Activated T-helper 17 cell treated with anti-CD3 and anti-CD28 coated beads, Interleukin-2, amount 50 U/mL, for 72 hours (primary cell): ENCODE data around the gene SRP19. TPM values are rescaled to one million over a fixed set of nuclear protein-coding genes. Genes with fewer than 3 reads are reported as not detected.
"Not testable (repeated sequence)": the region's sequence is repeated elsewhere in the genome, so short reads cannot be mapped to it uniquely, and the experiment has no call there.

Source experiments
- ATAC-seq: fragments of 150-1000 bp; cut with Tn5 transposase; replicated peaks from 2 replicates; pipeline ENCODE4 v1.10.0; 2021; ENCODE audit warnings: mild to moderate bottlenecking, moderate library complexity
- H3K27ac Mint-ChIP-seq: one replicate; pipeline ENCODE4 v1.8.0; 2022; ENCODE audit warnings: mixed read lengths
- H3K27me3 Mint-ChIP-seq: one replicate; pipeline ENCODE4 v1.8.0; 2022; ENCODE audit warnings: mixed read lengths
- H3K36me3 Mint-ChIP-seq: one replicate; pipeline ENCODE4 v1.8.0; 2022; ENCODE audit warnings: low read depth, mild to moderate bottlenecking, mixed read lengths
- H3K4me1 Mint-ChIP-seq: one replicate; pipeline ENCODE4 v1.8.0; 2022; ENCODE audit warnings: mixed read lengths
- H3K4me3 Mint-ChIP-seq: one replicate; pipeline ENCODE4 v1.8.0; 2022; ENCODE audit warnings: mild to moderate bottlenecking, mixed read lengths
- H3K9me3 Mint-ChIP-seq: one replicate; pipeline ENCODE4 v1.8.0; 2022; ENCODE audit warnings: mixed read lengths
- total RNA-seq, 2 donors: library from RNA; stranded (reverse); gene quantifications; one replicate each; pipeline ENCODE4 v1.2.3, GENCODE V29; 2022

SRP19 gene
- total RNA-seq, 2 donors from 2014 or later = 25.4 to 60.3 TPM

- Mint-ChIP-seq H3K27me3 (no peaks in the 10 kb centered on the region), H3K4me3 (peak overlapping the region; percentile 50), H3K36me3 (peaks cover 16% of the 10 kb centered on the region), H3K27ac (peak overlapping the region; percentile 71), H3K9me3 (no peaks in the 10 kb centered on the region), H3K4me1 (peaks cover 20% of the 10 kb centered on the region)
- ATAC-seq = peak; percentile 51
These were observed 25.9 kb downstream of the SRP19 start for GRCh38 chr5:112886975-112887374.

- peaks cover 22% of the 10 kb centered on the region for H3K4me1 Mint-ChIP-seq
- not testable (repeated sequence) for H3K9me3 Mint-ChIP-seq, H3K27me3 Mint-ChIP-seq, ATAC-seq, H3K4me3 Mint-ChIP-seq
- H3K27ac Mint-ChIP-seq = peak overlapping the region; percentile 9
- peaks cover 59% of the 10 kb centered on the region for H3K36me3 Mint-ChIP-seq
These were observed 31.0 kb downstream of the SRP19 start for GRCh38 chr5:112892066-112892465.

GRCh38 chr5:112892776-112893175 is 31.7 kb downstream of the SRP19 start:
- peaks cover 21% of the 10 kb centered on the region for H3K4me1 Mint-ChIP-seq
- H3K27me3 Mint-ChIP-seq = no peaks in the 10 kb centered on the region
- H3K27ac Mint-ChIP-seq = no peak overlapping the region
- H3K9me3 Mint-ChIP-seq = no peaks in the 10 kb centered on the region
- no peak for ATAC-seq
- peaks cover 66% of the 10 kb centered on the region for H3K36me3 Mint-ChIP-seq
- no peak overlapping the region for H3K4me3 Mint-ChIP-seq

GRCh38 chr5:112895682-112896081 is 34.6 kb downstream of the SRP19 start:
- H3K4me3 Mint-ChIP-seq = no peak overlapping the region
- H3K36me3 Mint-ChIP-seq = peaks cover 85% of the 10 kb centered on the region
- no peaks in the 10 kb centered on the region for H3K27me3 Mint-ChIP-seq
- H3K9me3 Mint-ChIP-seq = no peaks in the 10 kb centered on the region
- peaks cover 17% of the 10 kb centered on the region for H3K4me1 Mint-ChIP-seq
- H3K27ac Mint-ChIP-seq = peak overlapping the region; percentile 70
- no peak for ATAC-seq

- no peak for ATAC-seq
- no peak overlapping the region for H3K27ac Mint-ChIP-seq
- no peaks in the 10 kb centered on the region for H3K9me3 Mint-ChIP-seq
- H3K4me1 Mint-ChIP-seq = peaks cover 11% of the 10 kb centered on the region
- peaks cover 80% of the 10 kb centered on the region for H3K36me3 Mint-ChIP-seq
- H3K4me3 Mint-ChIP-seq = no peak overlapping the region
- H3K27me3 Mint-ChIP-seq = no peaks in the 10 kb centered on the region
These were observed 41.5 kb downstream of the SRP19 start for GRCh38 chr5:112902561-112902960.

GRCh38 chr5:112904996-112905395 is 43.9 kb downstream of the SRP19 start:
- H3K27me3 Mint-ChIP-seq, H3K4me3 Mint-ChIP-seq, H3K27ac Mint-ChIP-seq, H3K9me3 Mint-ChIP-seq, ATAC-seq: not testable (repeated sequence)
- Mint-ChIP-seq H3K4me1 (peaks cover 11% of the 10 kb centered on the region), H3K36me3 (peaks cover 80% of the 10 kb centered on the region)

- no peak overlapping the region for H3K4me3 Mint-ChIP-seq
- H3K36me3 Mint-ChIP-seq = peaks cover 80% of the 10 kb centered on the region
- peaks cover 20% of the 10 kb centered on the region for H3K4me1 Mint-ChIP-seq
- H3K27ac Mint-ChIP-seq = peak overlapping the region; percentile 23
- H3K9me3 Mint-ChIP-seq = no peaks in the 10 kb centered on the region
- H3K27me3 Mint-ChIP-seq = no peaks in the 10 kb centered on the region
- no peak for ATAC-seq
These were observed 45.5 kb downstream of the SRP19 start for GRCh38 chr5:112906637-112907036.

GRCh38 chr5:112907166-112907631 is 46.1 kb downstream of the SRP19 start:
- no peak for ATAC-seq
- Mint-ChIP-seq H3K4me1 (peaks cover 20% of the 10 kb centered on the region), H3K9me3 (no peaks in the 10 kb centered on the region), H3K27ac (peak overlapping the region; percentile 23), H3K36me3 (peaks cover 80% of the 10 kb centered on the region), H3K27me3 (no peaks in the 10 kb centered on the region), H3K4me3 (no peak overlapping the region)

GRCh38 chr5:112908854-112909253 is 47.8 kb downstream of the SRP19 start:
- no peaks in the 10 kb centered on the region for H3K27me3 Mint-ChIP-seq
- H3K4me3 Mint-ChIP-seq = no peak overlapping the region
- no peak overlapping the region for H3K27ac Mint-ChIP-seq
- no peak for ATAC-seq
- no peaks in the 10 kb centered on the region for H3K9me3 Mint-ChIP-seq
- H3K4me1 Mint-ChIP-seq = peaks cover 21% of the 10 kb centered on the region
- H3K36me3 Mint-ChIP-seq = peaks cover 73% of the 10 kb centered on the region

- H3K27me3 Mint-ChIP-seq = no peaks in the 10 kb centered on the region
- peaks cover 82% of the 10 kb centered on the region for H3K36me3 Mint-ChIP-seq
- no peak overlapping the region for H3K4me3 Mint-ChIP-seq
- no peak overlapping the region for H3K27ac Mint-ChIP-seq
- ATAC-seq = no peak
- H3K4me1 Mint-ChIP-seq = peaks cover 28% of the 10 kb centered on the region
- H3K9me3 Mint-ChIP-seq = no peaks in the 10 kb centered on the region
These were observed 49.4 kb downstream of the SRP19 start for GRCh38 chr5:112910529-112910928.

GRCh38 chr5:112914584-112914983 is 53.5 kb downstream of the SRP19 start:
- Mint-ChIP-seq H3K9me3 (no peaks in the 10 kb centered on the region), H3K27me3 (no peaks in the 10 kb centered on the region), H3K4me3 (no peak overlapping the region), H3K27ac (peak overlapping the region; percentile 32), H3K36me3 (peaks cover 91% of the 10 kb centered on the region), H3K4me1 (peaks cover 54% of the 10 kb centered on the region)
- ATAC-seq = peak; percentile 61

GRCh38 chr5:112915831-112916230 is 54.7 kb downstream of the SRP19 start:
- H3K27me3 Mint-ChIP-seq = no peaks in the 10 kb centered on the region
- peaks cover 89% of the 10 kb centered on the region for H3K36me3 Mint-ChIP-seq
- H3K9me3 Mint-ChIP-seq = no peaks in the 10 kb centered on the region
- ATAC-seq = peak; percentile 39
- H3K4me1 Mint-ChIP-seq = peaks cover 56% of the 10 kb centered on the region
- H3K4me3 Mint-ChIP-seq = peak overlapping the region; percentile 27
- H3K27ac Mint-ChIP-seq = peak overlapping the region; percentile 3

- H3K27me3 Mint-ChIP-seq = no peaks in the 10 kb centered on the region
These were observed 56.4 kb downstream of the SRP19 start for GRCh38 chr5:112917453-112917995.

GRCh38 chr5:112918136-112918535 is 57.0 kb downstream of the SRP19 start:
- Mint-ChIP-seq H3K9me3 (no peaks in the 10 kb centered on the region), H3K4me3 (peak overlapping the region; percentile 27), H3K36me3 (peaks cover 75% of the 10 kb centered on the region), H3K27ac (peak overlapping the region; percentile 25), H3K4me1 (peaks cover 54% of the 10 kb centered on the region), H3K27me3 (no peaks in the 10 kb centered on the region)
- no peak for ATAC-seq

More at GRCh38 chr5:112917453-112917995, 56.4 kb downstream of the SRP19 start:
- peak overlapping the region; percentile 25 for H3K27ac Mint-ChIP-seq
- peaks cover 51% of the 10 kb centered on the region for H3K4me1 Mint-ChIP-seq
- H3K36me3 Mint-ChIP-seq = peaks cover 79% of the 10 kb centered on the region
- ATAC-seq = no peak
- H3K4me3 Mint-ChIP-seq = peak overlapping the region; percentile 27
- no peaks in the 10 kb centered on the region for H3K9me3 Mint-ChIP-seq

GRCh38 chr5:112918679-112919078 is 57.6 kb downstream of the SRP19 start:
- H3K9me3 Mint-ChIP-seq = no peaks in the 10 kb centered on the region
- no peaks in the 10 kb centered on the region for H3K27me3 Mint-ChIP-seq
- ATAC-seq = no peak
- H3K4me1 Mint-ChIP-seq = peaks cover 57% of the 10 kb centered on the region
- peak overlapping the region; percentile 29 for H3K27ac Mint-ChIP-seq
- peaks cover 70% of the 10 kb centered on the region for H3K36me3 Mint-ChIP-seq
- H3K4me3 Mint-ChIP-seq = peak overlapping the region; percentile 27
